AG09309 (cell line): ENCODE measurements around the gene BAIAP2.

Experiments used
- DNase-seq: peaks from one replicate; pipeline ENCODE4 v3.0.0-alpha.2; 2010; ENCODE audit warnings: low read depth
- H3K4me3 ChIP-seq: 2 replicates; pipeline ENCODE4 v1.5.1; 2011; ENCODE audit warnings: mild to moderate bottlenecking, low read depth, low read length, moderate library complexity; ENCODE audit not compliant: control insufficient read depth
- CTCF ChIP-seq: IDR thresholded peaks from 2 replicates; pipeline ENCODE4 v1.5.1; 2011; ENCODE audit warnings: mild to moderate bottlenecking, low read depth, low read length, inconsistent platforms; ENCODE audit not compliant: insufficient read depth, control insufficient read depth; ENCODE audit errors: missing control alignments

BAIAP2 gene

GRCh38 chr17:81002013-81002384 is 33.0 kb upstream of the BAIAP2 start:
- DNase-seq = no peak
- no peak for TF ChIP-seq CTCF

GRCh38 chr17:81002409-81003361 is 32.3 kb upstream of the BAIAP2 start:
- DNase-seq = no peak
- H3K4me3 ChIP-seq = no peak overlapping the region
- no peak for TF ChIP-seq CTCF

More at GRCh38 chr17:81002013-81002384, 33.0 kb upstream of the BAIAP2 start:
- H3K4me3 ChIP-seq = no peak overlapping the region

- no peak for DNase-seq
- H3K4me3 ChIP-seq = peak overlapping the region; percentile 37
- TF ChIP-seq CTCF = no peak
Measured at GRCh38 chr17:81003711-81004475, 31.1 kb upstream of the BAIAP2 start.

GRCh38 chr17:81006891-81007290 is 28.1 kb upstream of the BAIAP2 start:
- no peak overlapping the region for H3K4me3 ChIP-seq
- TF ChIP-seq CTCF = no peak
- no peak for DNase-seq

- DNase-seq = no peak
- H3K4me3 ChIP-seq = no peak overlapping the region
- no peak for TF ChIP-seq CTCF
Measured at GRCh38 chr17:81008140-81008539, 26.8 kb upstream of the BAIAP2 start.

GRCh38 chr17:81009136-81009535 is 25.8 kb upstream of the BAIAP2 start:
- H3K4me3 ChIP-seq = no peak overlapping the region
- no peak for DNase-seq

More at GRCh38 chr17:81009136-81009535, 25.8 kb upstream of the BAIAP2 start:
- no peak for TF ChIP-seq CTCF
